Loucy (cell line): ENCODE data around the gene TNS3.

Experiments
- CTCF ChIP-seq: fragments of 200-600 bp; sonication (generic); conservative IDR thresholded peaks from 2 replicates; pipeline ENCODE4 v1.5.1; 2014; ENCODE audit warnings: mild to moderate bottlenecking, antibody characterized with exemption, low read length
- EZH2phosphoT487 ChIP-seq: fragments of 200-600 bp; IDR thresholded peaks from 2 replicates; pipeline ENCODE4 v1.6.1; 2018; ENCODE audit warnings: antibody characterized with exemption, mild to moderate bottlenecking, moderate library complexity, borderline replicate concordance

GRCh38 chr7:47510786-47511185, 71.1 kb downstream of the TNS3 start:
- TF ChIP-seq CTCF (no peak), EZH2phosphoT487 (no peak)
